HepG2 (cell line): ENCODE measurements around the gene SNX30.

Source experiments
- CTCF ChIP-seq: sonication (generic); formaldehyde crosslinking; IDR thresholded peaks from 2 replicates; pipeline ENCODE4 v1.5.0; 2020; ENCODE audit warnings: mild to moderate bottlenecking, missing genetic modification reagents, moderate library complexity
- HNF1B ChIP-seq: sonication (generic); formaldehyde crosslinking; IDR thresholded peaks from 2 replicates; pipeline ENCODE4 v1.5.1; 2020; ENCODE audit warnings: mild to moderate bottlenecking, moderate library complexity, missing genetic modification reagents
- KIAA2018 ChIP-seq: sonication (generic); formaldehyde crosslinking; IDR thresholded peaks from 2 replicates; pipeline ENCODE4 v1.5.0; 2020; ENCODE audit warnings: mild to moderate bottlenecking, missing genetic modification reagents, borderline replicate concordance

GRCh38 chr9:112831969-112832368 lies 81.4 kb downstream of the SNX30 start:
- TF ChIP-seq CTCF (CRISPR knock-in tag) (no peak), KIAA2018 (CRISPR knock-in tag) (no peak), HNF1B (CRISPR knock-in tag) (no peak)
